Keratinocyte (primary cell): ENCODE measurements around the gene EYS.

Experiments used
- CTCF ChIP-seq, 3 experiments: IDR thresholded peaks in 1 of 3; conservative IDR thresholded peaks in 1 of 3; optimal IDR thresholded peaks in 1 of 3; 2 replicates in 2 of 3; 3 replicates in 1 of 3; pipeline versions ENCODE3 to v1.5.1; 2011; ENCODE audit warnings: low read length in 3 of 3, mild to moderate bottlenecking in 3 of 3, moderate library complexity in 2 of 3, control low read depth in 1 of 3, inconsistent platforms in 1 of 3; ENCODE audit not compliant: insufficient read depth in 2 of 3; ENCODE audit errors: extremely low read depth in 1 of 3
- EZH2 ChIP-seq: IDR thresholded peaks from one replicate; pipeline ENCODE4 v1.6.1; 2012; ENCODE audit warnings: inconsistent platforms, mild to moderate bottlenecking, low read length, moderate library complexity

GRCh38 chr6:65646544-65646943, 60.5 kb downstream of the EYS start:
- TF ChIP-seq EZH2 = no peak
- TF ChIP-seq CTCF (optimal IDR thresholded peaks at IDR 0.05 in 1 of 3, IDR thresholded peaks at IDR 0.05 in 1 of 3, conservative IDR thresholded peaks at IDR 0.05 in 1 of 3; ENCODE audit: extremely low read depth in 1 of 3, insufficient read depth in 2 of 3, low read length in 3 of 3) = no peak
